Measurements from ENCODE around the gene WDR46. TPM values are rescaled to one million over a fixed set of nuclear protein-coding genes. Genes with fewer than 3 reads are reported as not detected.

The WDR46 gene
- polyA plus RNA-seq, 1 donor from 2014 or later, result 62.5 TPM

DNA sequence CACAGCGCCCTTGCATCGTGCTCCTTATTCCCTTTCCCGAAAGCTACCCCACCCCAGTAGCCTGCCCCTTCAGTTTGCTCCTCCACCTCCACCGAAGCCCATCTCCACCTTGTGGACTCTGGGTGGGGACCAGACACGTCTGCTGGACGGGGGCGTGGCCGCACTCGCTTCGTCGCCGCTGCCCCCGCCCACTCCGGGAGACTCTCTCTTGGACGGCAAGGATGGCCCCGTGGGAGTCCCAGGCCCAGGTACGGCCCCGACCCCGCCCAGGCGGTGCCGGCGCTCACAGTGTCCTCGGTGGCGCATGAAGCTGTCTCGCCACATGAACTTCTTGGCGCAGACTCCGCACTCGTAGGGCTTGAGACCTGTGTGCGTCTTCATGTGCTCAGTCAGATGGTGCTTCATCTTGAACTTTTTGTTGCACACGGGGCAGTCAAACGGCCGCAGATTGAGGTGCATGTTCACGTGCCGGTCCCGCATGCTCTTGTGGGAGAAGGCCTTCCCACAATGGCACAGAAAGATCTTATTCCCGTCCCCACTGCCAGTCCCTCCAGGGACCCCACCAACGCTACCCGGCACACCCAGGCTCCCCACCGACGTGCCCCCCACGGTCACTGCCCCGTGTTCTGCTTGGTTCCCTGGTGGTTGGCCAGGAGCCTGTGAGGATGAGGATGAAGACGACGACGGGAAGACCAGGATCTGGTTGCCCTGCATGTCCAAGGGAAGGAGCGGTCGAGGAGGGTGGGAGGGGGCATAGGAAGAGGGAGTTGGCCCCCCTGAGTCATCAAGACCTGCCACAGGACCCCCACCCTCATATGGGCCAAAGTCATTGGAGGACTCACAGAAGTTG lies 26.1 kb upstream of the WDR46 start:
- no peak overlapping the region for H3K4me3 ChIP-seq (ENCODE audit: low read length)
- peaks cover 6% of the 10 kb centered on the region for H3F3A ChIP-seq (ENCODE audit: insufficient read depth, low read length, poor library complexity, severe bottlenecking)
- TF ChIP-seq RAD21 (conservative IDR thresholded peaks at IDR 0.05) (no peak), TAF1 (IDR thresholded peaks at IDR 0.05; ENCODE audit: low read depth) (no peak), EZH2 (IDR thresholded peaks at IDR 0.05; ENCODE audit: borderline replicate concordance, insufficient read depth, low read length, poor library complexity, severe bottlenecking) (no peak), POLR2AphosphoS5 (IDR thresholded peaks at IDR 0.05) (no peak), MXI1 (conservative IDR thresholded peaks at IDR 0.05; ENCODE audit: poor library complexity, severe bottlenecking) (no peak), CTCF (IDR thresholded peaks at IDR 0.05; ENCODE audit: poor library complexity, severe bottlenecking) (no peak), EP300 (conservative IDR thresholded peaks at IDR 0.05; ENCODE audit: poor library complexity, severe bottlenecking) (no peak), SMC3 (conservative IDR thresholded peaks at IDR 0.05; ENCODE audit: poor library complexity) (no peak)
- H3K27ac ChIP-seq (ENCODE audit: low read length), result no peak overlapping the region
- peaks cover 4% of the 10 kb centered on the region for H3K36me3 ChIP-seq (ENCODE audit: insufficient read depth, low read length)
- H3K79me2 ChIP-seq (replicated peaks; ENCODE audit: insufficient read depth, low read length), result peaks cover 3% of the 10 kb centered on the region
- no peaks in the 10 kb centered on the region for H3K9me3 ChIP-seq (ENCODE audit: low read length)
- no peak overlapping the region for H3K4me2 ChIP-seq (ENCODE audit: low read length)
- H2AFZ ChIP-seq (ENCODE audit: low read depth, low read length), result no peak overlapping the region
- no peaks in the 10 kb centered on the region for H3K9me2 ChIP-seq (ENCODE audit: insufficient read depth, low read length)
- H3K9ac ChIP-seq (ENCODE audit: low read length), result no peak overlapping the region
- H3K27me3 ChIP-seq (ENCODE audit: insufficient read depth, low read depth, low read length), result peaks cover 25% of the 10 kb centered on the region
- no peaks in the 10 kb centered on the region for H4K20me1 ChIP-seq (ENCODE audit: insufficient read depth)

- no peak overlapping the region for H2AFZ ChIP-seq (ENCODE audit: low read depth, low read length)
- H3K9ac ChIP-seq (ENCODE audit: low read length), result no peak overlapping the region
Measured at GRCh38 chr6:33314515-33314942, 25.5 kb upstream of the WDR46 start.

More at GRCh38 chr6:33314515-33314942, 25.5 kb upstream of the WDR46 start:
- Histone ChIP-seq H3K9me3 (ENCODE audit: low read length) (no peaks in the 10 kb centered on the region), H3K79me2 (replicated peaks; ENCODE audit: insufficient read depth, low read length) (no peaks in the 10 kb centered on the region), H3K4me2 (ENCODE audit: low read length) (no peak overlapping the region), H3K9me2 (ENCODE audit: insufficient read depth, low read length) (no peaks in the 10 kb centered on the region), H3K36me3 (ENCODE audit: insufficient read depth, low read length) (peaks cover 4% of the 10 kb centered on the region), H3K27ac (ENCODE audit: low read length) (no peak overlapping the region), H3F3A (ENCODE audit: insufficient read depth, low read length, poor library complexity, severe bottlenecking) (peaks cover 6% of the 10 kb centered on the region), H3K4me3 (ENCODE audit: low read length) (no peak overlapping the region), H3K27me3 (ENCODE audit: insufficient read depth, low read depth, low read length) (peaks cover 25% of the 10 kb centered on the region), H4K20me1 (ENCODE audit: insufficient read depth) (no peaks in the 10 kb centered on the region)
- no peak for TF ChIP-seq POLR2AphosphoS5 (IDR thresholded peaks at IDR 0.05)
- no peak for TF ChIP-seq CTCF (IDR thresholded peaks at IDR 0.05; ENCODE audit: poor library complexity, severe bottlenecking)
- no peak for TF ChIP-seq SMC3 (conservative IDR thresholded peaks at IDR 0.05; ENCODE audit: poor library complexity)
- no peak for TF ChIP-seq TAF1 (IDR thresholded peaks at IDR 0.05; ENCODE audit: low read depth)
